Parathyroid adenoma (tissue), 2 donors: ENCODE measurements around the gene ADGRD2.

Source experiments
- H2AFZ ChIP-seq: fragments of 300-600 bp; sonication (generic); one replicate; pipeline ENCODE4 v1.7.0; 2017; ENCODE audit warnings: antibody characterized with exemption, mild to moderate bottlenecking
- H3K27ac ChIP-seq: fragments of 300-600 bp; sonication (generic); one replicate; pipeline ENCODE4 v1.7.0; 2017
- H3K27me3 ChIP-seq: fragments of 300-600 bp; sonication (generic); one replicate; pipeline ENCODE4 v1.7.0; 2017; ENCODE audit warnings: low read length; ENCODE audit not compliant: control insufficient read depth, insufficient read depth
- H3K36me3 ChIP-seq: fragments of 300-600 bp; sonication (generic); one replicate; pipeline ENCODE4 v1.7.0; 2017; ENCODE audit warnings: low read length; ENCODE audit not compliant: control insufficient read depth, insufficient read depth
- H3K4me1 ChIP-seq: fragments of 300-600 bp; sonication (generic); one replicate; pipeline ENCODE4 v1.7.0; 2017; ENCODE audit warnings: control low read depth
- H3K4me2 ChIP-seq: fragments of 300-600 bp; sonication (generic); one replicate; pipeline ENCODE4 v1.7.0; 2017; ENCODE audit warnings: low read length
- H3K4me3 ChIP-seq: fragments of 300-600 bp; sonication (generic); one replicate; pipeline ENCODE4 v1.7.0; 2017; ENCODE audit warnings: low read depth, low read length
- H3K79me2 ChIP-seq: fragments of 300-600 bp; sonication (generic); one replicate; pipeline ENCODE4 v1.7.0; 2017; ENCODE audit warnings: control low read depth
- H3K9ac ChIP-seq: fragments of 300-600 bp; sonication (generic); one replicate; pipeline ENCODE4 v1.7.0; 2017; ENCODE audit warnings: mild to moderate bottlenecking
- H3K9me3 ChIP-seq: fragments of 300-600 bp; sonication (generic); one replicate; pipeline ENCODE4 v1.7.0; 2017; ENCODE audit warnings: low read length; ENCODE audit not compliant: control insufficient read depth
- TF ChIP-seq, protein P1 (sequence below): fragments of 300-600 bp; sonication (generic); IDR thresholded peaks from one replicate; pipeline ENCODE4 v1.7.0; 2017; ENCODE audit warnings: antibody characterized with exemption, mild to moderate bottlenecking
- donor health status: primary hyperparathyroidism.

Gene ADGRD2

GRCh38 chr9:124495126-124496074, 45.1 kb downstream of the ADGRD2 start:
- Histone ChIP-seq H3K9ac (no peak overlapping the region), H2AFZ (no peak overlapping the region), H3K4me1 (no peaks in the 10 kb centered on the region), H3K9me3 (no peaks in the 10 kb centered on the region), H3K79me2 (no peaks in the 10 kb centered on the region), H3K4me2 (no peak overlapping the region), H3K36me3 (no peaks in the 10 kb centered on the region), H3K27me3 (no peaks in the 10 kb centered on the region), H3K4me3 (no peak overlapping the region), H3K27ac (no peak overlapping the region)
- TF ChIP-seq, protein P1, sequence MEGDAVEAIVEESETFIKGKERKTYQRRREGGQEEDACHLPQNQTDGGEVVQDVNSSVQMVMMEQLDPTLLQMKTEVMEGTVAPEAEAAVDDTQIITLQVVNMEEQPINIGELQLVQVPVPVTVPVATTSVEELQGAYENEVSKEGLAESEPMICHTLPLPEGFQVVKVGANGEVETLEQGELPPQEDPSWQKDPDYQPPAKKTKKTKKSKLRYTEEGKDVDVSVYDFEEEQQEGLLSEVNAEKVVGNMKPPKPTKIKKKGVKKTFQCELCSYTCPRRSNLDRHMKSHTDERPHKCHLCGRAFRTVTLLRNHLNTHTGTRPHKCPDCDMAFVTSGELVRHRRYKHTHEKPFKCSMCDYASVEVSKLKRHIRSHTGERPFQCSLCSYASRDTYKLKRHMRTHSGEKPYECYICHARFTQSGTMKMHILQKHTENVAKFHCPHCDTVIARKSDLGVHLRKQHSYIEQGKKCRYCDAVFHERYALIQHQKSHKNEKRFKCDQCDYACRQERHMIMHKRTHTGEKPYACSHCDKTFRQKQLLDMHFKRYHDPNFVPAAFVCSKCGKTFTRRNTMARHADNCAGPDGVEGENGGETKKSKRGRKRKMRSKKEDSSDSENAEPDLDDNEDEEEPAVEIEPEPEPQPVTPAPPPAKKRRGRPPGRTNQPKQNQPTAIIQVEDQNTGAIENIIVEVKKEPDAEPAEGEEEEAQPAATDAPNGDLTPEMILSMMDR: no peak

- H3K36me3 ChIP-seq: no peaks in the 10 kb centered on the region
- no peaks in the 10 kb centered on the region for H3K79me2 ChIP-seq
- TF ChIP-seq, protein P1: no peak
- no peak overlapping the region for H3K4me3 ChIP-seq
- H3K9me3 ChIP-seq: no peaks in the 10 kb centered on the region
- H3K4me1 ChIP-seq: no peaks in the 10 kb centered on the region
- H2AFZ ChIP-seq: no peak overlapping the region
- H3K4me2 ChIP-seq: no peak overlapping the region
- no peaks in the 10 kb centered on the region for H3K27me3 ChIP-seq
- H3K27ac ChIP-seq: no peak overlapping the region
- H3K9ac ChIP-seq: no peak overlapping the region
Observed at GRCh38 chr9:124496075-124496449, 45.8 kb downstream of the ADGRD2 start.

- no peaks in the 10 kb centered on the region for H3K79me2 ChIP-seq
- no peak overlapping the region for H3K27ac ChIP-seq
- H2AFZ ChIP-seq: no peak overlapping the region
- no peaks in the 10 kb centered on the region for H3K27me3 ChIP-seq
- no peak overlapping the region for H3K9ac ChIP-seq
- no peaks in the 10 kb centered on the region for H3K36me3 ChIP-seq
- no peaks in the 10 kb centered on the region for H3K9me3 ChIP-seq
- no peaks in the 10 kb centered on the region for H3K4me1 ChIP-seq
- TF ChIP-seq, protein P1: no peak
- no peak overlapping the region for H3K4me2 ChIP-seq
- H3K4me3 ChIP-seq: no peak overlapping the region
Observed at GRCh38 chr9:124496463-124496862, 46.2 kb downstream of the ADGRD2 start.

DNA sequence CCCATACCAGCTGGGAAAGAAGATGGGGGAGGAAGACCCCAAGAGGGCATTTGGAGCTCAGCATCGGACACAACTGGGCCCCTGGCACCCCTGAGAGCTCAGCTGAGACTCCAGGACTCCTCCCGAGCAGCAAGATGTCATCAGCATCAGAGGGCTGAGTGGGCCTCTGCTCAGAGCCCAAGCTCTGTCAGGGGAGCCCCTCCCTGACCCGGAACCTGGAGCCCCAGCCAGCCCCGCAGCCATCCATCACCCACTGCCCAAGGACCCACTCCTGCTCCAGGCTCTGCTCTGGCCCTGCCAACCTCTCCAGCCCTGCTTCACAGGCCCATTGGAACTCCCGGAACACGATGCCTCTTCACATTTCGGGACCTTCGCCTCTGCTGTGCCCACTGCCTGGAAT, 47.2 kb downstream of the ADGRD2 start:
- H3K9me3 ChIP-seq: no peaks in the 10 kb centered on the region
- H3K27ac ChIP-seq: no peak overlapping the region
- H3K27me3 ChIP-seq: no peaks in the 10 kb centered on the region
- no peaks in the 10 kb centered on the region for H3K4me1 ChIP-seq
- H3K79me2 ChIP-seq: no peaks in the 10 kb centered on the region
- H3K4me3 ChIP-seq: no peak overlapping the region
- no peak overlapping the region for H3K4me2 ChIP-seq
- H3K36me3 ChIP-seq: no peaks in the 10 kb centered on the region
- H3K9ac ChIP-seq: no peak overlapping the region
- H2AFZ ChIP-seq: no peak overlapping the region
- TF ChIP-seq, protein P1: no peak

DNA sequence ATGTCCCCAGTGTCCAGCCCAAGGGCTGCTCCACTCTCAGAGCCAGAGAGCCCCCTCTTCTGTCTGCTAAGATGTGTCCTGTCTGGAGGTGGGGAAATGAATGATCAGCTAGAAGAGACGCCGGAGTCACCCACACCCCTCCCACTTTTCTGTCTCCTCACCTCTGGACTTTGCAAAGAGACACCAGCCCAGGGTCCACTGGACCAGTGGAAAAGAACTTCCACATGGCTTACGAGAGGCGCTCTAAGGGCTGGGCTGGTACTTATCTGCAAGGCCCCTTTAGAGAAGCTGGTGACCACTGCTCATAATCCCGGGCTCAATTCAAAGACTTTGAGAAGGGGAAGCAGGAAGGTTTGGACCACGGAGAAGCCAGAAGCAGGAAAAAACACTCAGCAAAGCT, 47.8 kb downstream of the ADGRD2 start:
- Histone ChIP-seq H3K9me3 (no peaks in the 10 kb centered on the region), H3K4me2 (no peak overlapping the region), H3K4me1 (no peaks in the 10 kb centered on the region), H3K27me3 (no peaks in the 10 kb centered on the region), H3K36me3 (no peaks in the 10 kb centered on the region), H3K4me3 (no peak overlapping the region), H3K27ac (no peak overlapping the region), H3K79me2 (no peaks in the 10 kb centered on the region), H2AFZ (no peak overlapping the region), H3K9ac (no peak overlapping the region)
- TF ChIP-seq, protein P1: no peak
